Measurements from ENCODE around the gene NAA20.

NAA20 gene

GRCh38 chr20:20052074-20052970 lies 35.2 kb downstream of the NAA20 start, which contains the start of the genes CFAP61 and CRNKL1:
Gene CFAP61 (plus strand): TSS chr20:20052532. CDS start chr20:20056654, 4,122 bp downstream.
Gene CRNKL1 (minus strand): TSS chr20:20052466. CDS start chr20:20052342, 124 bp downstream.
- 0 out of 2 replicates have a peak, but pooled peaks have one; percentile 7 for TF ChIP-seq POLR2A (IDR thresholded peaks at IDR 0.05; ENCODE audit: low read depth, low read length)
- DNase-seq (ENCODE audit: insufficient read length, low spot score): peak; percentile 85
- peak; percentile 93 for FAIRE-seq

- DNase-seq (ENCODE audit: insufficient read length, low spot score) (no peak), FAIRE-seq (no peak)
- no peak for TF ChIP-seq POLR2A (IDR thresholded peaks at IDR 0.05; ENCODE audit: low read depth, low read length)
Measured at GRCh38 chr20:20060234-20060998, 43.3 kb downstream of the NAA20 start.

- FAIRE-seq: no peak
- no peak for DNase-seq (ENCODE audit: insufficient read length, low spot score)
- TF ChIP-seq POLR2A (IDR thresholded peaks at IDR 0.05; ENCODE audit: low read depth, low read length): no peak
Measured at GRCh38 chr20:20063941-20064702, 47.0 kb downstream of the NAA20 start.

DNA sequence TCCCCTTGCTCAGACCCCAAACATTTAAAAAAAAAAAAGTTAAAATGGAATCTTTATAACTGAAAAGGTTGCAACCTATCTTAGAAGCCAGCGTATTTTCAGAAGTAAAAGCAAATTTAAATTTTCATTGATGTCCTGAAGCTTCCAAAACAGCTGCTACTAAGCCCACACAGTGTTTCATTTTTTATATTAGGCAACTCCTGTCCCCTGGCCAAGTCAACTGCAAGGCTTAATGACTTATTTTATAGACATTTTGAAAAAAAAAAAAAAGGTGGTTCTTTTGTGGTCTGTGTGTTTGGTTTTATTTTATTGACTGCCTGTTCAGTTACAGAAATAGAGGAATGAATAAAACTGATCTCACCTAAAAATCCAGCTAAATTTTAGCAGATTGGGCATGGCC lies 48.2 kb downstream of the NAA20 start:
- DNase-seq (ENCODE audit: insufficient read length, low spot score) (no peak), FAIRE-seq (no peak)
- no peak for TF ChIP-seq POLR2A (IDR thresholded peaks at IDR 0.05; ENCODE audit: low read depth, low read length)

DNA sequence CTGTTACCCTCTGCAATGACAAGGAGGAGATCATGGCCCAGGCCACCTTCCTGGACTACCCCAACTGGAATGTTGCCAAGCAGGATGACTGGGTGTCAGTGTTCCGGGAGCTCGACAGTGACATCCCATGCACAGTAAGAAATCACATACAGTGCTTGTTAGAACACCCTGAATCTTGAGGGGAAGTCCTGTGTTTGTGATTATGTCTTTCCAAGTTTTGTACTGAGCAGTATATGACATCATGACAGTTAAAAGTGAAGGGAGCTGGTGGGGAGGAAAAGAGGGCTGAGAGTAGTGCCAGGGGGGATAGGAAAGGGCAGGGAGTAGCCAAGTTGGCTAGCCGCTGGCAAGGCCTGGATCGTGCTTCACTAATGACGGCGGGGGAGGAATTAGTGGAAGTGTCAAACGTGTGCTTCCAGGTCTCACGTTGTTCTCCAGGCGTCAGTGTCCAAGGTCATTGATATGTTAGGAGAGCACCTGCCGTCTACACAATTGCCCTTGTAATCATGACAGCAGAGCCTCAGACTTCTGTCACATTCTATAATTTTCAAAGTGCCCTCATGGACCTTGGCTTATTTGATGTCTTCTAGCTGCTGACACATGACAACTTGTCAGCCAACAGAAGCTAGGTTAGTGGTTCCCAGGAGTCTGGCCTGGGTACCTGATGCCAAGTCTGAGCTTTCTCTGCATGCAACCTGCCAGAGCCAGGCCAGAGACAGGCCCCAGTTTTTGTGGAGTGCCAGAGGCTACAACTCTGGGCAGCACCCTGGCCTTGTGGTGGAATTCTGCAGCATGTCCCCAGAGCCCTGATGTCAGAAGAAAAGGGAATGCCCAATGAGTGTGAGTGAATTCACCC lies 53.9 kb downstream of the NAA20 start:
- FAIRE-seq: no peak
- no peak for DNase-seq (ENCODE audit: insufficient read length, low spot score)
- 0 out of 2 replicates have a peak, but pooled peaks have one; percentile 4 for TF ChIP-seq POLR2A (IDR thresholded peaks at IDR 0.05; ENCODE audit: low read depth, low read length)

DNA sequence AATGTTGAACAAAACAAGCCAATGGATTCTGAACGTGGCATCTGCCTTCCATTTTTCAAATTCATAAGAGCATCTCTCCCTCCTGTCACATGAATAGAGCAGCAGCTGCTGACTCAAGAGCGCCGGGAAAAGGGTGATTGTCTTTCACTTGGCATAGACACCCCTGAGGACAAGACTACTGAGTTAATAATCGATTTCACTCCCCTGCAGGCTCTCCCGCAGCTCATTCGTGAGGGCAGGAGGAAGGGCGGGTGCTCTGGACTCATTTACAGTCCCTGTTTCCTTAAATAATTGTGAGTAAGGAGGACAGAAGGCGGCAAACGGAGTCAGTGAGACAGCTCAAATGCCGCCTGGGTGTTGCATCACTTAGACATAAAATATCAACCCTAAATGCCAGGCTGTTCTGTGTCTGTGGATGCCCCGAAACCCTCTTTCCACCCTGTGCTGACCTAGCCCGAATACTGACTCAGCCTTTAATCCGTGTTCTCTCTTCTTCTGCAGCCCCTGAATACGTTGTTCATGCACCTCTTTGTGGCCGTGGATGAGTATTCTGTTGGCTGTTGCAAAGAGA lies 56.7 kb downstream of the NAA20 start:
- DNase-seq (ENCODE audit: insufficient read length, low spot score) (no peak), FAIRE-seq (no peak)
- TF ChIP-seq POLR2A (IDR thresholded peaks at IDR 0.05; ENCODE audit: low read depth, low read length): no peak

- no peak for TF ChIP-seq POLR2A (IDR thresholded peaks at IDR 0.05; ENCODE audit: low read depth, low read length)
- FAIRE-seq (no peak), DNase-seq (ENCODE audit: insufficient read length, low spot score) (no peak)
Measured at GRCh38 chr20:20075032-20075431, 57.9 kb downstream of the NAA20 start.

DNA sequence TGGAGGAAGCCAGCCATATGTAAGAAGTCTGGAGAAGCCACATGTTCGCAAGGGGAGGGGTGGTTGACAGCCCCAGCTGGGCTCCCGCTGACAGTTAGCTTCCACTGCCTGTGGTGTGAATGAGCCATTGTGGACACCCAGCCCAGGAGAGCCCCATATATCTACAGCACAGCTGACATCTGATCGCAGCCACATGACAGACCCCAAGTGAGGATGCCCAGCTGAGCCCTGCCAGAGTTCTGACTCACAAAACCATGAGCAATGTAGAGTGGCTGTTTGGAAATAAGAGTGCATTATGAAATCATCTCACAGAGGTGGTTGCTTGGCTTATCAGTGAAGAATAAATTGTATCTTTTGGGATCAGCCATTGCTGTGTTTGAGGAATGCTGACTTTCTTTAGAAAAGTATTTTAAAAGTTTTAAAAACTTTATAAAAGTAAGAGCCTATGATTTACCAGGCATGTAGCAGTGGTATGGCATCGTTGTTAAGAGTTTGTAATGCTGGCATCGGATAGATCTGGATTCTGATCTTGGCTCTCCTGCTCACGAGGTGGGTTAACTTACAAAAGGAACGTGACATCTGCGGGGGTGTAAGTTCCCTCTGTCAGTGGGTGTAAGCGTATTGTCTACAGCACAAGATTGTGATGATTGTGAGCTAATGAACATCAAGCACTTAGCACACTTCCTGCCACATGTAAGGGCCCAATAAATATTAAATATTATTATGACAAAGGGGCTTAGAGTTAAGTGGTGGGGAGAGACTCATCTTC lies 59.3 kb downstream of the NAA20 start:
- DNase-seq (ENCODE audit: insufficient read length, low spot score): peak; percentile 22
- no peak for FAIRE-seq
- no peak for TF ChIP-seq POLR2A (IDR thresholded peaks at IDR 0.05; ENCODE audit: low read depth, low read length)

- no peak for FAIRE-seq
- DNase-seq (ENCODE audit: insufficient read length, low spot score): no peak
- no peak for TF ChIP-seq POLR2A (IDR thresholded peaks at IDR 0.05; ENCODE audit: low read depth, low read length)
Measured at GRCh38 chr20:20078041-20078440, 60.9 kb downstream of the NAA20 start.

GRCh38 chr20:20079102-20079784 lies 62.1 kb downstream of the NAA20 start:
- DNase-seq (ENCODE audit: insufficient read length, low spot score) (no peak), FAIRE-seq (no peak)
- TF ChIP-seq POLR2A (IDR thresholded peaks at IDR 0.05; ENCODE audit: low read depth, low read length): no peak
